GM12878 (cell line): Measurements from ENCODE around the gene GJD3. TPM values are rescaled to one million over a fixed set of nuclear protein-coding genes. Genes with fewer than 3 reads are reported as not detected.

Source experiments
- ATAC-seq: fragments of 200-7000 bp; cut with Tn5 transposase; 3 replicates; pipeline ENCODE4 v1.9.1; 2020; ENCODE audit warnings: mild to moderate bottlenecking, moderate library complexity
- BruUV-seq: library from RNA; stranded (reverse); fragments of 400-500 nt; replicated peaks from 2 replicates; lab custom pipeline; 2021; lab: Mats Ljungman, UMichigan
- CTCF ChIA-PET: fragments of 300-600 bp; sonication (Branson Sonifier 250); formaldehyde crosslinking; extraction: SDS; loops from one replicate; lab custom pipeline; 2021; ENCODE audit warnings: inconsistent platforms; lab: Yijun Ruan, JAX
- POLR2A ChIA-PET: fragments of 350-600 bp; formaldehyde crosslinking; extraction: SDS; loops from one replicate; lab custom pipeline; 2021; ENCODE audit warnings: inconsistent platforms; lab: Charles Lee
- RAD21 ChIA-PET: fragments of 300-600 bp; sonication (Branson Sonifier 250); formaldehyde crosslinking; loops from one replicate; lab custom pipeline; 2023; ENCODE audit warnings: antibody characterized with exemption; ENCODE audit not compliant: unreplicated experiment; lab: Charles Lee
- SMC1A ChIA-PET: fragments of 300-600 bp; sonication (Branson Sonifier 250); formaldehyde crosslinking; loops from one replicate; lab custom pipeline; 2023; ENCODE audit not compliant: unreplicated experiment, uncharacterized antibody; lab: Charles Lee
- DNase-seq: peaks from one replicate; pipeline ENCODE4 v3.0.0-alpha.2; 2011; ENCODE audit warnings: low read depth, low spot score
- FAIRE-seq: peaks from 3 replicates; lab custom pipeline; 2011; peaks lifted over from hg19 to GRCh38; lab: Jason Lieb, UNC
- H2AFZ ChIP-seq: 2 replicates; pipeline ENCODE4 v1.6.0; 2011; ENCODE audit warnings: low read depth, low read length, control low read depth; ENCODE audit not compliant: control insufficient read depth
- H3K27ac ChIP-seq: 2 replicates; pipeline ENCODE4 v1.5.1; 2011; ENCODE audit warnings: control low read depth; ENCODE audit not compliant: control insufficient read depth, insufficient read depth
- H3K27me3 ChIP-seq, 2 experiments: replicated peaks in 1 of 2; 2 replicates each; pipeline versions ENCODE4 v1.6.0 to v1.6.1; 2011; ENCODE audit warnings: low read length in 1 of 2; ENCODE audit not compliant: control insufficient read depth in 2 of 2, insufficient read depth in 2 of 2
- H3K36me3 ChIP-seq, 2 experiments: 2 replicates each; pipeline ENCODE4 v1.5.1; 2011; ENCODE audit warnings: low read length in 1 of 2; ENCODE audit not compliant: control insufficient read depth in 2 of 2, insufficient read depth in 2 of 2
- H3K4me1 ChIP-seq: 2 replicates; pipeline ENCODE4 v1.6.1; 2011; ENCODE audit warnings: mild to moderate bottlenecking, low read length, moderate library complexity, mixed read lengths; ENCODE audit not compliant: control insufficient read depth, insufficient read depth
- H3K4me2 ChIP-seq: 2 replicates; pipeline ENCODE4 v1.6.0; 2011; ENCODE audit warnings: control low read depth; ENCODE audit not compliant: control insufficient read depth, insufficient read depth
- H3K4me3 ChIP-seq: fragments of 200-600 bp; sonication (generic); 2 replicates; pipeline ENCODE4 v1.5.1; 2016
- H3K79me2 ChIP-seq: 2 replicates; pipeline ENCODE4 v1.6.0; 2011; ENCODE audit warnings: low read length; ENCODE audit not compliant: control insufficient read depth, insufficient read depth
- H3K9ac ChIP-seq: 2 replicates; pipeline ENCODE4 v1.8.0; 2011; ENCODE audit warnings: low read length, control low read depth, mixed read lengths; ENCODE audit not compliant: control insufficient read depth, insufficient read depth
- H3K9me3 ChIP-seq: replicated peaks from 3 replicates; pipeline ENCODE4 v1.5.1; 2011; ENCODE audit warnings: mild to moderate bottlenecking, low read length; ENCODE audit not compliant: control insufficient read depth, insufficient read depth
- H4K20me1 ChIP-seq: 2 replicates; pipeline ENCODE4 v1.6.0; 2011; ENCODE audit not compliant: control insufficient read depth, insufficient read depth
- CREB1 ChIP-seq: IDR thresholded peaks from 2 replicates; pipeline ENCODE4 v1.6.1; 2012; ENCODE audit warnings: low read depth, mild to moderate bottlenecking, inconsistent platforms
- DPF2 ChIP-seq: fragments of 450-650 bp; IDR thresholded peaks from 2 replicates; pipeline ENCODE4 v1.6.1; 2017; ENCODE audit warnings: mild to moderate bottlenecking
- EGR1 ChIP-seq, 2 experiments: IDR thresholded peaks; 1 replicate in 1 of 2; 2 replicates in 1 of 2; pipeline ENCODE4 v1.6.1; 2011 to 2012; ENCODE audit warnings: low read depth in 2 of 2, low read length in 2 of 2, borderline replicate concordance in 1 of 2, mild to moderate bottlenecking in 1 of 2, moderate library complexity in 1 of 2
- JUNB ChIP-seq: IDR thresholded peaks from 2 replicates; pipeline ENCODE4 v1.6.1; 2016; ENCODE audit warnings: antibody characterized with exemption, mild to moderate bottlenecking
- NR2F1 ChIP-seq: fragments of 450-650 bp; conservative IDR thresholded peaks from 2 replicates; pipeline ENCODE4 v1.6.1; 2017; ENCODE audit warnings: mild to moderate bottlenecking
- RCOR1 ChIP-seq: conservative IDR thresholded peaks from 2 replicates; pipeline ENCODE4 v1.6.1; 2012; ENCODE audit warnings: low read depth, low read length, improper control_type of control experiment
- SRF ChIP-seq, 2 experiments: IDR thresholded peaks; 2 replicates each; pipeline ENCODE4 v1.6.1; 2011; ENCODE audit warnings: low read depth in 2 of 2, low read length in 2 of 2, mild to moderate bottlenecking in 1 of 2, moderate library complexity in 1 of 2
- WGBS: methylation state at CpG from one replicate; pipeline ENCODE4 v1.1.6; 2016; ENCODE audit warnings: low lambda C conversion rate; ENCODE audit not compliant: insufficient replicate concordance, insufficient coverage; ENCODE audit errors: missing lambda C conversion rate; 5-methylcytosine and 5-hydroxymethylcytosine counted together
- in situ Hi-C: fragments of 300-500 bp; cut with MboI; formaldehyde crosslinking; loops from 9 replicates; pipeline ENCODE4 v1.14.3; 2018; ENCODE audit warnings: mixed read lengths
- intact Hi-C: fragments of 100-400 bp; cut with micrococcal nuclease; formaldehyde crosslinking; loops from one replicate; pipeline ENCODE4 v1.14.2; 2022; ENCODE audit not compliant: unreplicated experiment
- polyA plus RNA-seq, 11 experiments: library from polyadenylated mRNA; depleted of rRNA in 4 of 11; unstranded in 6 of 11; stranded (reverse) in 5 of 11; fragments of >200 nt; fragmentation: Nextera tagmentation in 4 of 11; fragmentation: Illumina TruSeq in 1 of 11; extraction: Ambion mirVana in 4 of 11; extraction: Trizol in 1 of 11; gene quantifications; 1 replicate in 1 of 11; 2 replicates in 10 of 11; pipeline versions ENCODE4 v1.2.1 to v1.2.3, GENCODE V29; 2011 to 2016; ENCODE audit warnings: inconsistent platforms in 2 of 11, missing spikeins in 2 of 11, low read depth in 1 of 11
- total RNA-seq, 4 experiments: library from RNA; depleted of rRNA in 3 of 4; stranded (reverse); fragments of >200 nt in 3 of 4; fragmentation: Illumina TruSeq in 1 of 4; extraction: Trizol in 1 of 4; gene quantifications; 2 replicates each; pipeline versions ENCODE4 v1.2.1 to v1.2.3, GENCODE V29; 2013 to 2021
- TF ChIP-seq, protein P1 (sequence below): fragments of 450-650 bp; IDR thresholded peaks from 2 replicates; pipeline ENCODE4 v1.6.1; 2016; ENCODE audit warnings: mild to moderate bottlenecking

The GJD3 gene
- total and polyA plus RNA-seq, 10 of the 15 experiments (the other 5 are each of a cell fraction or from before 2014, with no cell fraction given) = 1.6 TPM; not detected in 9

DNA sequence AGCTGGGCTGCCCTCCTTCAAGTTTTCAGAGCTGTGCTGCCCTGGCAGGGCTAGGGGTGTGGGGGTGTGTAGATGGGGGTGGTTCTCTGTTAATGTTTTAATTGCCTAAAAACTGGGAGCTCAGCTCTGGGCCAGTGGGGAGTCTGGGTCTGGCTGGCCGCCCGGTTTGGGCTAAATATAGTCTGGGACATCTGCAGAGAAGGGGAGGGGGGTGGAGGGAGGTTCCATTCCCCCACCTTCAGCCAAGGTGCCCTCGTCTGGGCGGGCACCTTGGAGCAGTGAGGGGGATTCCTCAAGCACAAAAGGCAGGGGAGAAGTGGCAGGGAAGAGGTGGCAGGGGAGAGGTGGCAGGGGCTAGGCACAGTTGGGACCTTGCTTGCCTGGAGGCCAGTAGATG lies 42.6 kb downstream of the GJD3 start:
- Histone ChIP-seq H3K9ac (peak overlapping the region; percentile 91), H3K79me2 (peaks cover 89% of the 10 kb centered on the region), H3K27ac (peak overlapping the region; percentile 96), H3K9me3 (no peaks in the 10 kb centered on the region), H3K4me2 (peak overlapping the region; percentile 100), H3K36me3 (no peaks in the 10 kb centered on the region), H3K4me3 (peak overlapping the region; percentile 91), H4K20me1 (no peaks in the 10 kb centered on the region), H3K4me1 (peaks cover 58% of the 10 kb centered on the region), H3K27me3 (no peaks in the 10 kb centered on the region), H2AFZ (no peak overlapping the region)
- no peak for FAIRE-seq
- ChIA-PET SMC1A (interaction anchor here (0.5 to 11.2 kb wide), 4 partner anchors 14 to 79 kb away, joined by 3 to 172 read pairs (median 4); partner anchors contain the start of gene RARA), POLR2A (interaction anchor here (0.6 to 7.0 kb wide), 4 partner anchors 11 to 1644 kb away, joined by 3 to 123 read pairs (median 5); partner anchors contain the start of gene RARA), RAD21 (interaction anchor here (1.5 to 12.6 kb wide), 4 partner anchors 12 to 32 kb away, joined by 3 to 156 read pairs (median 21); partner anchors contain the start of gene RARA), CTCF (interaction anchor here (1.3 to 8.4 kb wide), 2 partner anchors 12 to 19 kb away, joined by 5 to 90 read pairs; partner anchors contain the start of gene RARA)
- no peak for DNase-seq
- 2% methylated on average over 4 of the region's 4 CpGs for WGBS
- TF ChIP-seq, protein P1, sequence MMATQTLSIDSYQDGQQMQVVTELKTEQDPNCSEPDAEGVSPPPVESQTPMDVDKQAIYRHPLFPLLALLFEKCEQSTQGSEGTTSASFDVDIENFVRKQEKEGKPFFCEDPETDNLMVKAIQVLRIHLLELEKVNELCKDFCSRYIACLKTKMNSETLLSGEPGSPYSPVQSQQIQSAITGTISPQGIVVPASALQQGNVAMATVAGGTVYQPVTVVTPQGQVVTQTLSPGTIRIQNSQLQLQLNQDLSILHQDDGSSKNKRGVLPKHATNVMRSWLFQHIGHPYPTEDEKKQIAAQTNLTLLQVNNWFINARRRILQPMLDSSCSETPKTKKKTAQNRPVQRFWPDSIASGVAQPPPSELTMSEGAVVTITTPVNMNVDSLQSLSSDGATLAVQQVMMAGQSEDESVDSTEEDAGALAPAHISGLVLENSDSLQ = no peak
- TF ChIP-seq SRF (IDR thresholded peaks at IDR 0.05; ENCODE audit: low read depth in 2 of 2, low read length in 2 of 2) = no peak
- TF ChIP-seq CREB1 = no peak
- no peak for TF ChIP-seq NR2F1
- TF ChIP-seq RCOR1 = no peak
- no peak for TF ChIP-seq JUNB
- TF ChIP-seq EGR1 (IDR thresholded peaks at IDR 0.05; ENCODE audit: borderline replicate concordance in 1 of 2, low read depth in 2 of 2, low read length in 2 of 2) = 0 out of 3 replicates have a peak, but pooled peaks of 1 of the 2 experiments have one; percentile 14
- TF ChIP-seq DPF2 = no peak
- no peak for ATAC-seq
- intact Hi-C loops (loop anchor here (5.0 kb wide), 2 partner anchors 35 to 1350 kb away; no protein-coding TSS in a partner anchor), in situ Hi-C loops (loop anchor here (10.0 kb wide), 1 partner anchor 1353 kb away; no protein-coding TSS in a partner anchor)
- BruUV-seq = TSS peak; percentile 81
